ENCODE results near the gene CENPE. TPM values are rescaled to one million over a fixed set of nuclear protein-coding genes. Genes with fewer than 3 reads are reported as not detected.
"Not testable (repeated sequence)": the region's sequence is repeated elsewhere in the genome, so short reads cannot be mapped to it uniquely, and the experiment has no call there.

CENPE gene
- total RNA-seq, 1 experiment from 2014 or later: 28.7 TPM

DNA sequence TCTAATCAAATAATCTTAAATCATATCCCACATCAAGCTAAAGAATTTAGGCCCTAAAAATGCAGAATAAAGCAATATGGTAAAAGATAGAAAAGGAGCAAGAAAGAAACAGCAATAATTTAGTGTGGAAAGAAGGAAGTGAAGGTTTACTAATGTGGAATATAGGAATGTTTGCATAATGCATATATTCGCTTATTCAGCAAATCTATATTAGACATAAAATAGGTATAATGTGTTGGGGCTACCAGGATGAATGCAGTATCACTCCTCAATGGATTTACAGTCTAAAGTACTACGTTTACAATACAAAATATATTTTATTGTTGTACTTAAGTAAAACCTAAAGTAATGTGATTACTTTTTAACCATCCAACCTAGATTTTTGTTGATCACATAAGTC, 4.7 kb downstream of the CENPE start:
- DNase-seq: no peak
- Histone ChIP-seq H3K27me3 (ENCODE audit: insufficient read depth, low read depth) (no peaks in the 10 kb centered on the region), H4K20me1 (ENCODE audit: insufficient read depth) (no peaks in the 10 kb centered on the region), H3K79me2 (ENCODE audit: low read depth) (peaks cover 16% of the 10 kb centered on the region), H3K27ac (no peak overlapping the region), H3K9me3 (ENCODE audit: insufficient read depth, low read depth) (no peaks in the 10 kb centered on the region), H3K4me2 (no peak overlapping the region), H3K4me1 (replicated peaks; ENCODE audit: insufficient read depth) (0 out of 2 replicates have a peak, but pooled peaks cover 8% of the 10 kb centered on the region), H3K36me3 (ENCODE audit: low read depth) (no peaks in the 10 kb centered on the region), H2AFZ (no peak overlapping the region), H3F3A (ENCODE audit: insufficient read depth, low read depth) (no peaks in the 10 kb centered on the region), H3K9me2 (ENCODE audit: insufficient read depth) (no peaks in the 10 kb centered on the region), H3K4me3 (no peak overlapping the region)
- ChIA-PET POLR2A (ENCODE audit: unreplicated experiment) (no interaction called here), CTCF (interaction anchor here (0.6 kb wide), 1 partner anchor 17 kb away, joined by 3 read pairs; no protein-coding TSS in a partner anchor)
- no TSS peak for BruUV-seq (replicated peaks)
- intact Hi-C loops (cut with micrococcal nuclease; ENCODE audit: unreplicated experiment): no loop called here
- TF ChIP-seq EZH2 (IDR thresholded peaks at IDR 0.05; ENCODE audit: low read depth): no peak
- no peak for TF ChIP-seq CTCF (conservative IDR thresholded peaks at IDR 0.05)

- no TSS peak for BruUV-seq (replicated peaks)
- Histone ChIP-seq H4K20me1 (ENCODE audit: insufficient read depth) (no peaks in the 10 kb centered on the region), H3K9me2 (ENCODE audit: insufficient read depth) (no peaks in the 10 kb centered on the region), H3K27ac (no peak overlapping the region), H3K4me1 (replicated peaks; ENCODE audit: insufficient read depth) (no peaks in the 10 kb centered on the region), H3K4me2 (no peak overlapping the region), H2AFZ (no peak overlapping the region), H3K79me2 (ENCODE audit: low read depth) (no peaks in the 10 kb centered on the region), H3K27me3 (ENCODE audit: insufficient read depth, low read depth) (no peaks in the 10 kb centered on the region), H3K36me3 (ENCODE audit: low read depth) (no peaks in the 10 kb centered on the region), H3K4me3 (no peak overlapping the region), H3K9me3 (ENCODE audit: insufficient read depth, low read depth) (no peaks in the 10 kb centered on the region), H3F3A (ENCODE audit: insufficient read depth, low read depth) (no peaks in the 10 kb centered on the region)
- TF ChIP-seq CTCF (conservative IDR thresholded peaks at IDR 0.05): no peak
- no peak for TF ChIP-seq EZH2 (IDR thresholded peaks at IDR 0.05; ENCODE audit: low read depth)
- ChIA-PET POLR2A (ENCODE audit: unreplicated experiment) (no interaction called here), CTCF (no interaction called here)
- DNase-seq: no peak
- intact Hi-C loops (cut with micrococcal nuclease; ENCODE audit: unreplicated experiment): no loop called here
These were observed 27.1 kb downstream of the CENPE start for GRCh38 chr4:103171006-103171405.

DNA sequence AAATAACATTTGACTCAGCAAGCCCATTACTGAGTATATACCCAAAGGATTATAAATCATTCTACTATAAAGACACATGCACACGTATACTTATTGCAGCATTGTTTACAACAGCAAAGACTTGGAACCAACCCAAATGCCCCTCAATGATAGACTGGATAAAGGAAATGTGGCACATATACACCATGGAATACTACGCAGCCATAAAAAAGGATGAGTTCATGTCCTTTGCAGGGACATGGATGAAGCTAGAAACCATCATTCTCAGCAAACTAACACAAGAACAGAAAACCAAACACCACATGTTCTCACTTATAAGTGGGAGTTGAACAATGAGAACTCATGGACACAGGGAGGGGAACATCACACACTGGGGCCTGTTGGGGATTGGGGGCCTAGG, 28.4 kb downstream of the CENPE start:
- H3K9me3 ChIP-seq (ENCODE audit: insufficient read depth, low read depth); DNase-seq; intact Hi-C loops (cut with micrococcal nuclease; ENCODE audit: unreplicated experiment); CTCF ChIA-PET; H3K27me3 ChIP-seq (ENCODE audit: insufficient read depth, low read depth); H4K20me1 ChIP-seq (ENCODE audit: insufficient read depth); H3K27ac ChIP-seq; H3F3A ChIP-seq (ENCODE audit: insufficient read depth, low read depth); H3K79me2 ChIP-seq (ENCODE audit: low read depth); H3K9me2 ChIP-seq (ENCODE audit: insufficient read depth); H3K4me3 ChIP-seq; H2AFZ ChIP-seq; H3K4me1 ChIP-seq (replicated peaks; ENCODE audit: insufficient read depth); POLR2A ChIA-PET (ENCODE audit: unreplicated experiment); H3K4me2 ChIP-seq; H3K36me3 ChIP-seq (ENCODE audit: low read depth); BruUV-seq (replicated peaks): not testable (repeated sequence)

DNA sequence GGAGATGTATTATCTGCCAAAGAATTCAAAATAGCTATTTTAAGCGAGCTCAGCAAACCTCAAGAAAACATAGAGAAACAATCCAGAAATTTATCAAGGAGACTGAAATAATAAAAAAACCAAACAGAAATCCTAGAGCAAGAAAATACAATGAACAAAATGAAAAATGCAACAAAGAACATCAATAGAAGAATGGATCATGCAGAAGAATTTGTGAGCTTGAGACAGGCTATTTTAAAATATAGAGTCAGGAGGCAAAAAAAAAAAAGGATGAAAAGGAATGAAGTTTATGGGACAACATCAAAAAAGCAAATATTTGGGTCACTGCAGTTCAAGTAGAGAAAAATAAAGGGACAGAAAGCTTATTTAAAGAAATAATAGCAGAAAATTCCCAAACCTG, 29.1 kb downstream of the CENPE start:
- intact Hi-C loops (cut with micrococcal nuclease; ENCODE audit: unreplicated experiment): no loop called here
- no TSS peak for BruUV-seq (replicated peaks)
- Histone ChIP-seq H3K79me2 (ENCODE audit: low read depth) (no peaks in the 10 kb centered on the region), H3K27me3 (ENCODE audit: insufficient read depth, low read depth) (no peaks in the 10 kb centered on the region), H3K4me2 (no peak overlapping the region), H2AFZ (no peak overlapping the region), H4K20me1 (ENCODE audit: insufficient read depth) (no peaks in the 10 kb centered on the region), H3K27ac (no peak overlapping the region), H3K4me1 (replicated peaks; ENCODE audit: insufficient read depth) (no peaks in the 10 kb centered on the region), H3K36me3 (ENCODE audit: low read depth) (0 out of 2 replicates have a peak, but pooled peaks cover 2% of the 10 kb centered on the region), H3K9me2 (ENCODE audit: insufficient read depth) (no peaks in the 10 kb centered on the region), H3K9me3 (ENCODE audit: insufficient read depth, low read depth) (no peaks in the 10 kb centered on the region), H3K4me3 (no peak overlapping the region), H3F3A (ENCODE audit: insufficient read depth, low read depth) (no peaks in the 10 kb centered on the region)
- CTCF ChIA-PET: no interaction called here
- TF ChIP-seq CTCF (conservative IDR thresholded peaks at IDR 0.05): no peak
- TF ChIP-seq EZH2 (IDR thresholded peaks at IDR 0.05; ENCODE audit: low read depth): no peak
- POLR2A ChIA-PET (ENCODE audit: unreplicated experiment): no interaction called here
- no peak for DNase-seq

Data from PC-9 (cell line).